CD8-positive, alpha-beta memory T cell (primary cell): ENCODE results near the gene ANKRD50. TPM values are rescaled to one million over a fixed set of nuclear protein-coding genes. Genes with fewer than 3 reads are reported as not detected.

Experiments
- CTCF ChIA-PET: fragments of 350-600 bp; sonication (Branson Sonifier 250); formaldehyde crosslinking; loops from one replicate; lab custom pipeline; 2021; ENCODE audit warnings: antibody characterized with exemption; lab: Charles Lee
- POLR2A ChIA-PET: fragments of 350-600 bp; sonication (Branson Sonifier 250); formaldehyde crosslinking; loops from one replicate; lab custom pipeline; 2021; ENCODE audit warnings: antibody characterized with exemption; lab: Charles Lee
- DNase-seq, 5 donors: peaks; one replicate each; pipeline versions ENCODE4 v3.0.0 to v3.0.0-alpha.2; 2020 to 2022; ENCODE audit warnings: mixed read lengths in 1 of 5
- H3K27ac ChIP-seq: one replicate; pipeline ENCODE4 v1.7.0; 2013; ENCODE audit warnings: low read depth, mild to moderate bottlenecking, low read length, moderate library complexity
- H3K27me3 ChIP-seq: 2 replicates; pipeline ENCODE4 v1.7.0; 2013; ENCODE audit warnings: low read length, mild to moderate bottlenecking; ENCODE audit not compliant: insufficient read depth, poor library complexity, severe bottlenecking
- H3K36me3 ChIP-seq: 2 replicates; pipeline ENCODE4 v1.7.0; 2013; ENCODE audit warnings: mild to moderate bottlenecking, low read length, moderate library complexity; ENCODE audit not compliant: insufficient read depth
- H3K4me1 ChIP-seq: 2 replicates; pipeline ENCODE4 v1.7.0; 2013; ENCODE audit warnings: mild to moderate bottlenecking, low read length, moderate library complexity; ENCODE audit not compliant: insufficient read depth
- H3K4me3 ChIP-seq: 2 replicates; pipeline ENCODE4 v1.7.0; 2013; ENCODE audit warnings: mild to moderate bottlenecking, low read length
- H3K9me3 ChIP-seq: 2 replicates; pipeline ENCODE4 v1.7.0; 2013; ENCODE audit warnings: mild to moderate bottlenecking, low read length
- H3K27ac Mint-ChIP-seq, 8 donors: one replicate each; pipeline ENCODE4 v1.8.0; 2020 to 2021; ENCODE audit warnings: mixed read lengths in 8 of 8, mild to moderate bottlenecking in 6 of 8, inconsistent platforms in 3 of 8, moderate library complexity in 3 of 8
- H3K27me3 Mint-ChIP-seq, 2 donors: one replicate each; pipeline ENCODE4 v1.8.0; 2020 to 2021; ENCODE audit warnings: mixed read lengths in 2 of 2, mild to moderate bottlenecking in 1 of 2, moderate library complexity in 1 of 2
- H3K36me3 Mint-ChIP-seq, 3 donors: one replicate each; pipeline ENCODE4 v1.8.0; 2020 to 2021; ENCODE audit warnings: mixed read lengths in 3 of 3, inconsistent platforms in 1 of 3, mild to moderate bottlenecking in 1 of 3
- H3K4me1 Mint-ChIP-seq, 3 donors: one replicate each; pipeline ENCODE4 v1.8.0; 2020 to 2021; ENCODE audit warnings: mixed read lengths in 3 of 3, inconsistent platforms in 1 of 3, mild to moderate bottlenecking in 1 of 3
- H3K4me3 Mint-ChIP-seq, 7 donors: one replicate each; pipeline ENCODE4 v1.8.0; 2020 to 2021; ENCODE audit warnings: mixed read lengths in 7 of 7, mild to moderate bottlenecking in 6 of 7, moderate library complexity in 4 of 7, inconsistent platforms in 2 of 7
- H3K9me3 Mint-ChIP-seq, 5 donors: one replicate each; pipeline ENCODE4 v1.8.0; 2020 to 2022; ENCODE audit warnings: mixed read lengths in 5 of 5, mild to moderate bottlenecking in 3 of 5, moderate library complexity in 2 of 5, inconsistent platforms in 1 of 5
- polyA plus RNA-seq: library from polyadenylated mRNA; unstranded; fragments of 300-500 nt; fragmentation: Illumina TruSeq; gene quantifications from one replicate; pipeline ENCODE4 v1.2.3, GENCODE V29; 2021
- total RNA-seq, 2 experiments: library from RNA; stranded (reverse); gene quantifications; one replicate each; pipeline ENCODE4 v1.2.3, GENCODE V29; 2021

The ANKRD50 gene
- total and polyA plus RNA-seq, 3 experiments from 2014 or later, result 0.15 to 0.20 (median 0.16) TPM

GRCh38 chr4:124703154-124703553, 9.4 kb downstream of the ANKRD50 start:
- Mint-ChIP-seq H3K27me3 (peaks cover 0 to 5% of the 10 kb centered on the region in 2 donors), H3K27ac (no peak overlapping the region), H3K4me1 (no peaks in the 10 kb centered on the region), H3K4me3 (no peak overlapping the region), H3K36me3 (no peaks in the 10 kb centered on the region), H3K9me3 (peaks cover 0 to 4% (median 0%) of the 10 kb centered on the region in 5 donors)
- Histone ChIP-seq H3K9me3 (no peaks in the 10 kb centered on the region), H3K27ac (no peak overlapping the region), H3K4me1 (no peaks in the 10 kb centered on the region), H3K36me3 (no peaks in the 10 kb centered on the region), H3K4me3 (no peak overlapping the region), H3K27me3 (no peaks in the 10 kb centered on the region)
- no peak for DNase-seq
- POLR2A ChIA-PET, result no interaction called here
- CTCF ChIA-PET, result no interaction called here

- Histone ChIP-seq H3K27ac (no peak overlapping the region), H3K27me3 (no peaks in the 10 kb centered on the region), H3K4me1 (no peaks in the 10 kb centered on the region), H3K4me3 (no peak overlapping the region), H3K36me3 (no peaks in the 10 kb centered on the region), H3K9me3 (no peaks in the 10 kb centered on the region)
- no peak for DNase-seq
- H3K4me3 Mint-ChIP-seq, result no peak overlapping the region
- CTCF ChIA-PET, result no interaction called here
- peaks cover 0 to 4% (median 2%) of the 10 kb centered on the region in 5 donors for H3K9me3 Mint-ChIP-seq
- H3K27me3 Mint-ChIP-seq, result peaks cover 0 to 5% of the 10 kb centered on the region in 2 donors
- H3K27ac Mint-ChIP-seq, result no peak overlapping the region
- no peaks in the 10 kb centered on the region for H3K4me1 Mint-ChIP-seq
- POLR2A ChIA-PET, result no interaction called here
- no peaks in the 10 kb centered on the region for H3K36me3 Mint-ChIP-seq
These were observed 15.1 kb downstream of the ANKRD50 start for GRCh38 chr4:124697441-124697840.

- CTCF ChIA-PET, result no interaction called here
- Mint-ChIP-seq H3K27me3 (peaks cover 0 to 5% of the 10 kb centered on the region in 2 donors), H3K27ac (no peak overlapping the region), H3K9me3 (peaks cover 0 to 4% (median 3%) of the 10 kb centered on the region in 5 donors), H3K4me1 (no peaks in the 10 kb centered on the region), H3K36me3 (no peaks in the 10 kb centered on the region), H3K4me3 (no peak overlapping the region)
- POLR2A ChIA-PET, result no interaction called here
- H3K36me3 ChIP-seq, result no peaks in the 10 kb centered on the region
- H3K9me3 ChIP-seq, result no peaks in the 10 kb centered on the region
- no peak overlapping the region for H3K4me3 ChIP-seq
- H3K27me3 ChIP-seq, result no peaks in the 10 kb centered on the region
- no peaks in the 10 kb centered on the region for H3K4me1 ChIP-seq
- DNase-seq, result no peak
- H3K27ac ChIP-seq, result no peak overlapping the region
These were observed 16.4 kb downstream of the ANKRD50 start for GRCh38 chr4:124696182-124696581.

- no peaks in the 10 kb centered on the region for H3K9me3 ChIP-seq
- H3K27ac ChIP-seq, result no peak overlapping the region
- H3K4me1 ChIP-seq, result no peaks in the 10 kb centered on the region
- ChIA-PET POLR2A (no interaction called here), CTCF (no interaction called here)
- no peak overlapping the region for H3K4me3 Mint-ChIP-seq
- no peak for DNase-seq
- no peaks in the 10 kb centered on the region for H3K27me3 ChIP-seq
- H3K36me3 Mint-ChIP-seq, result no peaks in the 10 kb centered on the region
- no peaks in the 10 kb centered on the region for H3K36me3 ChIP-seq
- H3K9me3 Mint-ChIP-seq, result peaks cover 0 to 4% (median 0%) of the 10 kb centered on the region in 5 donors
- no peaks in the 10 kb centered on the region for H3K4me1 Mint-ChIP-seq
- no peak overlapping the region for H3K4me3 ChIP-seq
- H3K27me3 Mint-ChIP-seq, result peaks cover 0 to 3% of the 10 kb centered on the region in 2 donors
- no peak overlapping the region for H3K27ac Mint-ChIP-seq
These were observed 17.5 kb downstream of the ANKRD50 start for GRCh38 chr4:124694946-124695598.

- Histone ChIP-seq H3K9me3 (no peaks in the 10 kb centered on the region), H3K27me3 (no peaks in the 10 kb centered on the region), H3K36me3 (no peaks in the 10 kb centered on the region), H3K4me3 (no peak overlapping the region), H3K4me1 (no peaks in the 10 kb centered on the region), H3K27ac (no peak overlapping the region)
- H3K36me3 Mint-ChIP-seq, result no peaks in the 10 kb centered on the region
- no peaks in the 10 kb centered on the region for H3K4me1 Mint-ChIP-seq
- H3K27ac Mint-ChIP-seq, result no peak overlapping the region
- H3K27me3 Mint-ChIP-seq, result peaks cover 0 to 3% of the 10 kb centered on the region in 2 donors
- peaks cover 0 to 4% (median 0%) of the 10 kb centered on the region in 5 donors for H3K9me3 Mint-ChIP-seq
- CTCF ChIA-PET, result no interaction called here
- POLR2A ChIA-PET, result no interaction called here
- DNase-seq, result no peak
- H3K4me3 Mint-ChIP-seq, result no peak overlapping the region
These were observed 18.2 kb downstream of the ANKRD50 start for GRCh38 chr4:124694306-124694705.

- no peaks in the 10 kb centered on the region for H3K36me3 Mint-ChIP-seq
- H3K9me3 Mint-ChIP-seq, result peaks cover 0 to 7% (median 0%) of the 10 kb centered on the region in 5 donors
- H3K4me1 Mint-ChIP-seq, result no peaks in the 10 kb centered on the region
- Histone ChIP-seq H3K4me3 (no peak overlapping the region), H3K36me3 (no peaks in the 10 kb centered on the region), H3K27me3 (no peaks in the 10 kb centered on the region), H3K9me3 (no peaks in the 10 kb centered on the region), H3K27ac (no peak overlapping the region), H3K4me1 (no peaks in the 10 kb centered on the region)
- H3K4me3 Mint-ChIP-seq, result no peak overlapping the region
- H3K27me3 Mint-ChIP-seq, result no peaks in the 10 kb centered on the region
- POLR2A ChIA-PET, result no interaction called here
- CTCF ChIA-PET, result no interaction called here
- no peak overlapping the region for H3K27ac Mint-ChIP-seq
- DNase-seq, result no peak
These were observed 20.7 kb downstream of the ANKRD50 start for GRCh38 chr4:124691801-124692200.

- CTCF ChIA-PET, result no interaction called here
- POLR2A ChIA-PET, result no interaction called here
- Histone ChIP-seq H3K4me3 (no peak overlapping the region), H3K27ac (no peak overlapping the region), H3K4me1 (no peaks in the 10 kb centered on the region), H3K27me3 (no peaks in the 10 kb centered on the region), H3K36me3 (no peaks in the 10 kb centered on the region), H3K9me3 (no peaks in the 10 kb centered on the region)
- Mint-ChIP-seq H3K36me3 (no peaks in the 10 kb centered on the region), H3K4me3 (no peak overlapping the region), H3K27ac (no peak overlapping the region), H3K27me3 (no peaks in the 10 kb centered on the region), H3K4me1 (no peaks in the 10 kb centered on the region), H3K9me3 (peaks cover 0 to 4% (median 0%) of the 10 kb centered on the region in 5 donors)
- no peak for DNase-seq
These were observed 26.3 kb downstream of the ANKRD50 start for GRCh38 chr4:124686279-124686678.

GRCh38 chr4:124685851-124686250, 26.7 kb downstream of the ANKRD50 start:
- ChIA-PET POLR2A (no interaction called here), CTCF (no interaction called here)
- H3K27ac ChIP-seq, result no peak overlapping the region
- H3K4me3 ChIP-seq, result no peak overlapping the region
- Mint-ChIP-seq H3K4me1 (no peaks in the 10 kb centered on the region), H3K4me3 (no peak overlapping the region), H3K27ac (no peak overlapping the region), H3K27me3 (no peaks in the 10 kb centered on the region), H3K9me3 (peaks cover 0 to 4% (median 0%) of the 10 kb centered on the region in 5 donors), H3K36me3 (no peaks in the 10 kb centered on the region)
- no peaks in the 10 kb centered on the region for H3K36me3 ChIP-seq
- H3K4me1 ChIP-seq, result no peaks in the 10 kb centered on the region
- DNase-seq, result no peak
- no peaks in the 10 kb centered on the region for H3K9me3 ChIP-seq
- H3K27me3 ChIP-seq, result no peaks in the 10 kb centered on the region
